BLaER1 (cell line): Measurements from ENCODE around the gene PRCP.
"Not testable (repeated sequence)": the region's sequence is repeated elsewhere in the genome, so short reads cannot be mapped to it uniquely, and the experiment has no call there.

ENCODE experiments used
- H3K27ac ChIP-seq: shearing (Covaris generic); formaldehyde crosslinking; 2 replicates; pipeline ENCODE4 v1.8.1; 2022
- H3K27me3 ChIP-seq: shearing (Covaris generic); formaldehyde crosslinking; 2 replicates; pipeline ENCODE4 v1.8.1; 2022
- H3K36me3 ChIP-seq: shearing (Covaris generic); formaldehyde crosslinking; 2 replicates; pipeline ENCODE4 v1.8.1; 2022
- H3K4me1 ChIP-seq: shearing (Covaris generic); formaldehyde crosslinking; 2 replicates; pipeline ENCODE4 v1.8.1; 2022
- H3K4me2 ChIP-seq: shearing (Covaris generic); formaldehyde crosslinking; 2 replicates; pipeline ENCODE4 v1.8.1; 2022
- H3K4me3 ChIP-seq: shearing (Covaris generic); formaldehyde crosslinking; 2 replicates; pipeline ENCODE4 v1.8.1; 2022
- H3K9ac ChIP-seq: shearing (Covaris generic); formaldehyde crosslinking; 2 replicates; pipeline ENCODE4 v1.8.1; 2022
- H3K9me3 ChIP-seq: shearing (Covaris generic); formaldehyde crosslinking; 2 replicates; pipeline ENCODE4 v1.8.1; 2022
- H4K20me1 ChIP-seq: shearing (Covaris generic); formaldehyde crosslinking; 2 replicates; pipeline ENCODE4 v1.8.1; 2022
- Cebpa-rat ChIP-seq: shearing (Covaris generic); IDR thresholded peaks from 2 replicates; pipeline ENCODE4 v1.8.1; 2022

Gene PRCP

GRCh38 chr11:82900277-82901164 lies at the start of gene PRCP:
Gene PRCP (minus strand): TSS chr11:82900430. CDS start chr11:82900402, 28 bp downstream.
- no peaks in the 10 kb centered on the region for H4K20me1 ChIP-seq
- no peaks in the 10 kb centered on the region for H3K36me3 ChIP-seq
- H3K9ac ChIP-seq = peak within 1 kb of the TSS; percentile 79
- no peaks in the 10 kb centered on the region for H3K27me3 ChIP-seq
- H3K4me2 ChIP-seq = peak within 1 kb of the TSS; percentile 94
- 0 out of 2 replicates have a peak, but pooled peaks have one; percentile 54 for TF ChIP-seq Cebpa-rat
- H3K27ac ChIP-seq = peak within 1 kb of the TSS; percentile 71
- H3K4me1 ChIP-seq = peaks cover 38% of the 10 kb centered on the region
- H3K9me3 ChIP-seq = no peaks in the 10 kb centered on the region
- H3K4me3 ChIP-seq = peak within 1 kb of the TSS; percentile 80

GRCh38 chr11:82949352-82949751 lies 49.1 kb upstream of the PRCP start:
- H3K9ac ChIP-seq = no peak overlapping the region
- H3K4me1 ChIP-seq = no peaks in the 10 kb centered on the region
- peaks cover 13% of the 10 kb centered on the region for H3K9me3 ChIP-seq
- H3K4me3 ChIP-seq = no peak overlapping the region
- TF ChIP-seq Cebpa-rat = no peak
- no peaks in the 10 kb centered on the region for H3K36me3 ChIP-seq
- no peaks in the 10 kb centered on the region for H3K27me3 ChIP-seq
- no peak overlapping the region for H3K4me2 ChIP-seq
- no peak overlapping the region for H3K27ac ChIP-seq
- H4K20me1 ChIP-seq = no peaks in the 10 kb centered on the region

DNA sequence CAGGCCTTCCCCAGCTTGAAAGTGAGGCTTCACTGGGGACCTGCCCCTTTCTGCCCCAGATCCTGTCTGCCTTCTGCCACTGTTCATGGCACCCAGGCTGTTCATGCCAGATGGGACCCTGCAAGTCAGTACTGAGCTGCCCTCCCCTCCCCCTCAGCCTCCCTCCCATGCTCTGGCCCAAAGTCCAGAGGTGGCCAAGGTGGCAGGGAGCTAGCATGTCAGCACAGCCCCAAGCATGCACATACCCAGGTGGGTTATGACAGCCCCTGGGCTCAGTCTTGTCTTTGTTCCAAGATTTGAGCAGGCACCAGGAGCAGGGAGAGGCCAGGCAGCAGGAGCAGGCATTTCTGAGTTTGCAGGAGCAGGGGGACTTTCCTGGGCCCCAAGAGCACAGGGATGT lies 45.5 kb upstream of the PRCP start:
- TF ChIP-seq Cebpa-rat = no peak
- H3K27ac ChIP-seq = no peak overlapping the region
- H3K27me3 ChIP-seq = no peaks in the 10 kb centered on the region
- no peaks in the 10 kb centered on the region for H4K20me1 ChIP-seq
- no peak overlapping the region for H3K9ac ChIP-seq
- no peak overlapping the region for H3K4me3 ChIP-seq
- H3K9me3 ChIP-seq = peaks cover 10% of the 10 kb centered on the region
- no peaks in the 10 kb centered on the region for H3K4me1 ChIP-seq
- no peak overlapping the region for H3K4me2 ChIP-seq
- no peaks in the 10 kb centered on the region for H3K36me3 ChIP-seq

DNA sequence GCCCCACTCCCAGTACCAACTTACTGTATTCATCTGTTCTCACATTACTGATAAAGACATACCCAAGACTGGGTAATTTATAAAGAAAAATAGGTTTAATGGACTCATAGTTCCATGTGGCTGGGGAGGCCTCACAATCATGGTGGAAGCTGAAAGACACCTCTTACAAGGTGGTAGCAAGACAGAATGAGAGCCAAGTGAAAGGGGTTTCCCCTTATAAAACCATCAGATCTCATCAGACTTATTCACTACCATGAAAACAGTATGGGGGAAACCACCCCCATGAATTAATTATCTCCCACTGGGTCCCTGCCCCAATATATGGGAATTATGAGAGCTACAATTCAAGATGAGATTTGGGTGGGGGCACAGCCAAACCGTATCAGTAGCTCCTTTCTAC lies 44.8 kb upstream of the PRCP start:
- H3K9me3 ChIP-seq, H3K27me3 ChIP-seq, H4K20me1 ChIP-seq, H3K4me3 ChIP-seq, H3K4me2 ChIP-seq, H3K9ac ChIP-seq, H3K36me3 ChIP-seq, H3K27ac ChIP-seq, H3K4me1 ChIP-seq: not testable (repeated sequence)

DNA sequence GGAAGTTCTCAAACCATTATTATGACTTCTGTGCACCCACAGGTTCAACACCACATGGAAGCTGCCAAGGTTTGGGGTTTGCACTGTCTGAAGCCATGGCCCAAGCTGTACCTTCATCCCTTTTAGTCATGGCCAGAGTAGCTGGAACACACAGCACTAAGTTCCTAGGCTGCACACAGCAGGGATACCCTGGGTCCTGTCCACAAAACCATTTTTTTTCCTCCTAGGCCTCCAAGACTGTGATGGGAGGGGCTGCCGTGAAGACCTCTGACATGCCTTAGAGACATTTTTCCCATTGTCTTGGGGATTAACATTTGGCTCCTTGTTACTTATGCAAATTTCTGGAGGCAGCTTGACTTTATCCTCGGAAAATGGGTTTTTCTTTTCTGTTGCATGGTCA lies 44.0 kb upstream of the PRCP start:
- H3K9ac ChIP-seq = no peak overlapping the region
- H3K27ac ChIP-seq = no peak overlapping the region
- no peaks in the 10 kb centered on the region for H3K4me1 ChIP-seq
- no peaks in the 10 kb centered on the region for H4K20me1 ChIP-seq
- no peak overlapping the region for H3K4me3 ChIP-seq
- no peak for TF ChIP-seq Cebpa-rat
- H3K4me2 ChIP-seq = no peak overlapping the region
- H3K36me3 ChIP-seq = no peaks in the 10 kb centered on the region
- H3K27me3 ChIP-seq = no peaks in the 10 kb centered on the region
- peaks cover 10% of the 10 kb centered on the region for H3K9me3 ChIP-seq

- H3K27me3 ChIP-seq, H3K4me3 ChIP-seq, H3K4me2 ChIP-seq, H3K36me3 ChIP-seq, H4K20me1 ChIP-seq, H3K4me1 ChIP-seq, H3K9ac ChIP-seq, H3K27ac ChIP-seq, H3K9me3 ChIP-seq: not testable (repeated sequence)
Observed at GRCh38 chr11:82943430-82943829, 43.2 kb upstream of the PRCP start.

DNA sequence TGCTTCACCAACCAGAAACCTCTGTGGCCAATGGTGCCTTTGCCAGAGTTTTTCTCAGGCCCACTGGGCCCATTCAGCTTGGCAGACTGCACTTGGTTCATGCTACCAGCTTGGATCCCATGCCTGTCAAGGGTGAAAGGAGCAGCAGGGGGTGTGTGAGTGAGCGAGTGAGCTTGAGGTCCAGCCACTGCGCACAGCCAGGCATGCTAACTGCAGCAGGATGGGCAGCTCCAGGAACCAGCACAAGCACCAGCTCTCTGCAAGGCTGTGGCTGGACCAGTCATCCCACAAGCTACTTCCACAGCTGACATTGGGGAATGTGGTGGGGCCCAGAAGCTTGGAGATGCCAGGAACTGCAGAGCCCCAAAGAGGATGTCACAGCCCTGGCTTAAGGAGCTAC lies 42.1 kb upstream of the PRCP start:
- no peak overlapping the region for H3K4me2 ChIP-seq
- no peaks in the 10 kb centered on the region for H3K36me3 ChIP-seq
- H3K9ac ChIP-seq = no peak overlapping the region
- H3K27me3 ChIP-seq = no peaks in the 10 kb centered on the region
- H3K9me3 ChIP-seq = peaks cover 10% of the 10 kb centered on the region
- no peaks in the 10 kb centered on the region for H3K4me1 ChIP-seq
- no peak overlapping the region for H3K27ac ChIP-seq
- H4K20me1 ChIP-seq = no peaks in the 10 kb centered on the region
- H3K4me3 ChIP-seq = no peak overlapping the region
- TF ChIP-seq Cebpa-rat = no peak

DNA sequence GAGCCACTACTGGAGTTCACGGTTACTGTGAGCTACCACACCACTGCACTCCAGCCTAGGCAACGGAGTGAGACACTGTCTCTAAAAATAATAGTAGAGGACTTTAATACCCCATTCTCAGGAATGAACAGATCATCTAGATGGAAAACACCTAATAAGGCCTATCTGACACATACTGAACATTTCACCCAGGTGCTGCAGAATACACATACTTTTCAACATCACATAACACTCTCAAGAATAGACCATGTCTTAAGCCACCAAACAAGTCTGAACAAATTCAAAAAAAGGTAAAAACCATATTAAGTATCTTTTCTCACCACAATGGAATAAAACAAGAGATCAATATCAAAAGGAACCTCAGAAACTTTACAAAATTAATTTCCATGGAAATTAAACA lies 39.2 kb upstream of the PRCP start:
- H3K9ac ChIP-seq = no peak overlapping the region
- H3K27me3 ChIP-seq = no peaks in the 10 kb centered on the region
- peaks cover 10% of the 10 kb centered on the region for H3K9me3 ChIP-seq
- no peak for TF ChIP-seq Cebpa-rat
- H3K4me2 ChIP-seq = no peak overlapping the region
- no peaks in the 10 kb centered on the region for H4K20me1 ChIP-seq
- peaks cover 12% of the 10 kb centered on the region for H3K36me3 ChIP-seq
- H3K27ac ChIP-seq = no peak overlapping the region
- H3K4me1 ChIP-seq = no peaks in the 10 kb centered on the region
- no peak overlapping the region for H3K4me3 ChIP-seq

GRCh38 chr11:82937554-82937953 lies 37.3 kb upstream of the PRCP start:
- H3K27ac ChIP-seq = no peak overlapping the region
- peaks cover 5% of the 10 kb centered on the region for H3K9me3 ChIP-seq
- no peak overlapping the region for H3K9ac ChIP-seq
- no peaks in the 10 kb centered on the region for H3K27me3 ChIP-seq
- H3K4me3 ChIP-seq = no peak overlapping the region
- H3K4me1 ChIP-seq = no peaks in the 10 kb centered on the region
- H4K20me1 ChIP-seq = no peaks in the 10 kb centered on the region
- no peak for TF ChIP-seq Cebpa-rat
- peaks cover 30% of the 10 kb centered on the region for H3K36me3 ChIP-seq
- H3K4me2 ChIP-seq = no peak overlapping the region

GRCh38 chr11:82936261-82936660 lies 36.0 kb upstream of the PRCP start:
- Histone ChIP-seq H3K27me3 (no peaks in the 10 kb centered on the region), H3K36me3 (peaks cover 43% of the 10 kb centered on the region), H3K4me2 (no peak overlapping the region), H3K9me3 (no peaks in the 10 kb centered on the region), H3K4me1 (no peaks in the 10 kb centered on the region), H3K4me3 (no peak overlapping the region), H3K27ac (no peak overlapping the region), H3K9ac (no peak overlapping the region), H4K20me1 (no peaks in the 10 kb centered on the region)
- no peak for TF ChIP-seq Cebpa-rat
